ENCODE measurements around the gene EYA2.

Gene EYA2

GRCh38 chr20:47206962-47207641, 312.5 kb downstream of the EYA2 start:
- H3K27ac ChIP-seq: no peak overlapping the region
- no peak for DNase-seq (ENCODE audit: low read depth, low spot score)

- no peak for DNase-seq (ENCODE audit: low read depth, low spot score)
- no peak overlapping the region for H3K27ac ChIP-seq
Observed at GRCh38 chr20:47208534-47209174, 314.0 kb downstream of the EYA2 start.

- no peak for DNase-seq (ENCODE audit: low read depth, low spot score)
- H3K27ac ChIP-seq: no peak overlapping the region
Observed at GRCh38 chr20:47209982-47210381, 315.3 kb downstream of the EYA2 start.

- DNase-seq (ENCODE audit: low read depth, low spot score): no peak
- no peak overlapping the region for H3K27ac ChIP-seq
Observed at GRCh38 chr20:47210470-47210869, 315.8 kb downstream of the EYA2 start.

DNA sequence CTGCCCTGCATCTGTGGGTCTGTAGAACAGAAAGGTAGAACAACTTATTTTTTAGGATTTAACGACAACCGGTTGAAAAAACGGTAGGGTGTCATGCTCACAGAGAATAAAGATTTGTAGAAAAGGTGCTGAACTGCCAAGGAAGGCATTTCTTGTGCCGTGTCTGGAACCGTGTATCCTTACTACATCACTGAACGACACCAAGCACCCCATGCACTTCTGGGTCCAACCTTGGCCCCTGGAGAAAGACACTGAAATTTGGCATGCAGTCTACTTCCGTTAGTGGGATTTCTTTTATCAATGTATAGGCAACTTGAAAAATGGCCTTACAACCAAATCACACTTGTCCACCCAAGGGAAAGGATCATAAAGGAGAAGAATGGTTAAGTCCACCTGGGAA, 316.4 kb downstream of the EYA2 start:
- no peak overlapping the region for H3K27ac ChIP-seq
- DNase-seq (ENCODE audit: low read depth, low spot score): no peak

DNA sequence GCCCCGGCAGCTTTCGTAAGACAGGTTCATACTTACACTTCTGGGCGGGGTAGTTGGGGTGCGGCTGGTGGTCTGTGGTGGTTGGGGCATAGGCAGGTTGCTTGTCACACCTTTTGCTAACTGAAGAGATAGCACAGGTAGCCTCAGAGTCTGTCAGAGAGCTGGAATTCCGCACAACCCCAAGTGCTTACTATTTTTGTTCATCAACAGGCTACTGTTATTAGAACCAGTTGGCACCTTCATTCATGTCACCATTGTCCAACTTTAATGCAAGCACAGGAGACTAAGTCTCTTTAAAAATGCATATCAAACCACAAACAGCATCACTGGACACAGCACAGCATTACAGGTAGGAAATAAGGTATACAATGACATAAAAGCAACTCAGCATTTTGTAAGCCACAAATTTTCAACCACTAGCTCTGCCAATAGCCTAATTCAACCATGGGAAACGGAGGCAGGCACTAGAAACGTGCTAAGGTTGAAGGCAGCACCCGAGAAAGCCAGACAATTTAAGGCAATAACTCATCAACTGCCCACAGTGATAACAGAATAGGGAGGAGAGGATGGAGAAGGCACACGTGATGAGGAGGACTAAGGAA, 318.1 kb downstream of the EYA2 start:
- no peak for DNase-seq (ENCODE audit: low read depth, low spot score)
- H3K27ac ChIP-seq: no peak overlapping the region

- no peak for DNase-seq (ENCODE audit: low read depth, low spot score)
- H3K27ac ChIP-seq: no peak overlapping the region
Observed at GRCh38 chr20:47213966-47214365, 319.3 kb downstream of the EYA2 start.

- no peak for DNase-seq (ENCODE audit: low read depth, low spot score)
- H3K27ac ChIP-seq: no peak overlapping the region
Observed at GRCh38 chr20:47215653-47216397, 321.2 kb downstream of the EYA2 start.

DNA sequence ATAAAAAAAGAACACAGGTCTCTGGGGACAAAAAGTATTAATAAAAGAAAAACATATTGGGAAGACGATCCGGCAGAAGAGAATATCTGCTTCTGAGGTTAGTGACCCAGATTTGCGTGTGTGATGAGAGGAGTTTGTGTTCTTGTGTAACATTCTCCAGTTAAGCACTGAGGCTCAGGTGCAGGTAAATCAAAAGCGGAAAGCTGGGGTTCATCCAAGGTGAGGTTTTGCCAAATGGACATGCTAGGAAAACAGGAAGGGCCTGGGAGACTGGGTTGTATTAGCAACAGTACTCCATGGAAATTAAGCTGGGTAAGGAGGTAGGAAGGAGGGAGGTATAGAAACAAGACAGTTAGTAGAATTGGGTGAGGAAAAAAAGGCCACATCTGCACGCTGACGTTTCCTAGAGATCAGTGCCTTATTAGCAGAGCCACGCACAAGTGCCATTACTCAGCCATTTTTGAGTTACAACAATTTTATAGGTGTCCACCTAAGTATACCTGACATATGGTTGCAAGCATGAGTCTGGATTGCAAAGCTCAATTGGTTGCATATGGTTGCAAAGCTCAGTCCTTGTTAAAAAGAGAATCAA, 322.3 kb downstream of the EYA2 start:
- no peak overlapping the region for H3K27ac ChIP-seq
- no peak for DNase-seq (ENCODE audit: low read depth, low spot score)

DNA sequence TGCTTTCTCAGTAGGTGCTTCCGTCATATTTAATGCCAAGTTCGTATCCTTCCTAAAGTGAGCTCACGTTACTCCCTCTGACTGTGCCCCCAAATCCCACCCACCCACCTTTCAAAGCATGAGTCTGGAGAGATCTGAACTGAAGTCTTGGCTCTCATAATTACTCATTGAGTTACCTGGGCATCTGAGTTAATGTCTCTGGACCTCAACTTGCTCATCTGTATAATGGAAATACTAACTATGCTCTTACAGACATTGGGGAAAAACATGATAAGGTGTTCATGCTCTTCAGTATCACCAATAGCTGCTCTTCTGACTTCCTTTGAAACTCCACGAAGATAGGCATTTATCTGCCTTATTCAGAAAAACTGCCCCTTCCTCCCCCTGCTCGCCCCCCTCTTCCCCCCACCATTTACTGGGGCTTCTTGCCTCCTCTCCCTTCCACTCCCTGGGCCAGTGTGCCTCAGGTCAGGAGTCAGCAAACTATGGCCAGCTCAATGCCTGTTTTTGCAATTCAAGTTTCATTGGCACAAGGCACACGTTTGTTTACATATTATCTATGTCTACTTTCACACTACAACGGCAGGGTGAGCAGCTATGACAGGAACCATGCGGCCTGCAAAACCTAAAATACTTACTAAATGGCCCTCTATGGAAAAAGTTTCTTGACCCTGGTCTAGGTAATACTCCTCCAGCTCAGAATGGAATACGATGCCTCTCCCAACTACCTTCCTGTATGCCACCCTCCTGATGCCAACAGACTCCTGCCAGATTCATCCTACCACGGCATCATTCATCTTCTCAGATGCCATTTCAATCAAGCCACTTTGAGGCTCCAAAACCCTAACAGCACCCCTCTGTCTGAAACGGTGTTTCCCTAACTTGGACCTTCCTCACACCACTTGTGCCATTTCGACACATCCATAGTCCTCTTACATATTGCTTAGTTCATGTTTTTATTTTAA, 323.1 kb downstream of the EYA2 start:
- DNase-seq (ENCODE audit: low read depth, low spot score): no peak
- no peak overlapping the region for H3K27ac ChIP-seq

DNA sequence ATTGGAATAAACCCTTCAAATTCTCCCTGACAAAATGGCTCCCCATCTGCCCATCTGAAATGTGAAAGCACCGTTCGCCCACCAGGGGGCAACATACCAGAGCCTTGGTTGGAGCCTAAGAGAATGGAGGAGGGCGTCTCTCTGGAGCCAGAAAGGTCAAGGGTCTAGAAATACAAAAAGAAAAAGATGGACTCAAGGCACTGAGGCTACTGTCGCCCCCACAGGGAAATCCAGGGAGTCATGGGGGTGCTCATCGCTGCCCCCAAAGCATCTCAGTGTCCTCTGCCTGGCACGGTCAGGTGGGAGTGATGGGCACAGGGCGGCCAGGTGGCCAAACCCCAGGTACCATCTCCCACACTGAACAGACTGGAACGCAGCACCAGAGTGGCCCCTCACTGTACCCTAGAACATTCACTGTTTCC, 325.5 kb downstream of the EYA2 start:
- DNase-seq (ENCODE audit: low read depth, low spot score): no peak
- no peak overlapping the region for H3K27ac ChIP-seq

DNA sequence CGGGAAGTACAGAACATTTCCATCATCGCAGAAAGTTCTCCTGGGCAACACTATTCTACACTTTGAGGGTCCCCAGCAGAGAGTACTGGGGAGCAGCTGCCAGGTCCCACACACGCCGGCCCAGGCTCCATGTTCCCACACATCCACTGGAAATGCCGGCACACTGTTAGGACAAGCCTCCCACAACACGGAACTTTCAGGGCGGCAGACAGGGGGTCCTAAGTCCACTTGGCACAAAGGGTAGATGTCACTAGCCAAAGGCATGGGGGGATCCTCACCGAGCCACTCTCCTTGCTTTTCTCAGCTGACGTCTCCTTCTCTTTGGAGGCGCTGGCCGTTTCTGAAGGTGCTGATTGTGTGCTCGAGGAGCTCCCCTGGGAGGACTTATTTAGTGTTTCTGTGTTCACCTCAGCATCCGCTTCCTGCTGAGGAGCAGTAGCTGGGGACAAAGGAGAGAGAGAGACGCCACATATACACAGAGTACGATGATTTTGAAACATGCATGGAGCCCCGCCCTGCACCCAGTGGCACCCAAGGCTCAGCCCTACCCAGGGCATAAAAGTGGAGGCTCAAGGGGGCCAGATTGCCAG, 326.5 kb downstream of the EYA2 start:
- DNase-seq (ENCODE audit: low read depth, low spot score): no peak
- no peak overlapping the region for H3K27ac ChIP-seq

DNA sequence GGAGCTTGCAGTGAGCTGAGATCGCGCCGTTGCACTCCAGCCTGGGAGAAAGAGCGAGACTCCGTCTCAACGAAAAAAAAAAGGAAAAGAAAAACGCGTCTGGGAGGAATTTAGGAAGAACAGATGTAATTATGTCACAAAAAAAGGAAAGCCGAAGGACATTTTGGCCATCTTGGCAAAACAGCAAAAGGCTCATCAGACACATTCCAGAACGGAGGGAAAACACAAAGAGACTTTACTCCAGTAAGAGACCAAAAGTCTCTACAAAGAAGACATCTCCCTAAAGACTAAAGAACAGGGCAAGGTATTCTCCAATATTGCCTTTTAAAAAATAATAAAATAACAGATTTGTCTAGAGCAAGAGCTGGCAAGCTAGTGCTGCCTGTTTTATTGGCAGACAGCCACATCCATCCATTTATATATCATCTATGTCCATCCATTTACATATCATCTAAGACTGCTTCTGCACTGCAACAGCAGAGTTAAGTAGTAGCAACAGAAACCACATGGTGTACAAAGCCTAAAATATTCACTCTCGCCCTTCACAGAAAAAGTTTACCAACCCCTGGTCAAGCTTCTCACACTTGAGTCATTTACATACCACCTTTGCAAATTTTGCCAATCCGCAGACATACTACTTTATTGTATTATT, 328.0 kb downstream of the EYA2 start:
- H3K27ac ChIP-seq: no peak overlapping the region
- no peak for DNase-seq (ENCODE audit: low read depth, low spot score)

- DNase-seq (ENCODE audit: low read depth, low spot score): no peak
- H3K27ac ChIP-seq: no peak overlapping the region
Observed at GRCh38 chr20:47223896-47224295, 329.3 kb downstream of the EYA2 start.

GRCh38 chr20:47224300-47224791, 329.7 kb downstream of the EYA2 start:
- DNase-seq (ENCODE audit: low read depth, low spot score): no peak
- no peak overlapping the region for H3K27ac ChIP-seq

DNA sequence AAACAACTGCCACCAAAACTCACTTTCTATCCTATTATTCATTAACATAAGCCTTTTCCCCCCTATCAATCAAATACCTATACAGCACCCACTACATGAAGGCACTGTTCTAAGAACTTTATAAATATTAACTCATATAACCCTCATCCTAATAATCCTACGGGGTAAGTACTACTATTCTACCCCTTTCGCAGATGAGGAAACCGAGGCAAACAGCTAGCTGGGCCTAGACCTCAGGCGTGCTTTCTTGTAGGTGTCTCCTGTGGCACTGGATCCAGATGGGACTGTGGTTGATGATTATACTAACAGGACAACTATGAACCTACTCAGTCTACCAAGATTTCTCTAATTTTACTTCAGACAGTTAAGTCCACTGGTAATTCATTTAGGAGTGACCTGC, 330.2 kb downstream of the EYA2 start:
- no peak for DNase-seq (ENCODE audit: low read depth, low spot score)
- peak overlapping the region; percentile 20 for H3K27ac ChIP-seq

DNA sequence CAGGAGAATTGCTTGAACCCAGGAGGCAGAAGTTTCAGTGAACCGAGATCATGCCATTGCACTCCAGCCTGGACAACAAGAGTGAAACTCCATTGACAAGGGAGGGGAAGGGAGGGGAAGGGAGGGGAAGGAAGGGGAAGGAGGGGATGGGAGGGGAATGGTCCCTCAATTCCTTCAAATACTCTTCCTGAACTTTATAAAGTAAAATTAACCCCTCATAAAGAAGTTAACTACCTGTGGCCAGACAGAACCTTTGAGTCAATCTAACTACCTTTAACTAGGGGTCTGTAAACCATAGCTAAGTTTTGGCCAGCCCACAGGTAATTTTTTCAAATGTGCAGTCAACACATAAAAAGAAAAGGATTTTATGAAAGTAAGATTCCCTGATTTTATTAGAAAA, 330.8 kb downstream of the EYA2 start:
- peak overlapping the region; percentile 20 for H3K27ac ChIP-seq
- DNase-seq (ENCODE audit: low read depth, low spot score): no peak

GRCh38 chr20:47227119-47227518, 332.5 kb downstream of the EYA2 start:
- DNase-seq (ENCODE audit: low read depth, low spot score): no peak

GRCh38 chr20:47227576-47227975, 332.9 kb downstream of the EYA2 start:
- DNase-seq (ENCODE audit: low read depth, low spot score): no peak
- no peak overlapping the region for H3K27ac ChIP-seq

More at GRCh38 chr20:47227119-47227518, 332.5 kb downstream of the EYA2 start:
- H3K27ac ChIP-seq: no peak overlapping the region
